Endothelial cell of umbilical vein (primary cell): Measurements from ENCODE around the gene GALNT10. TPM values are rescaled to one million over a fixed set of nuclear protein-coding genes. Genes with fewer than 3 reads are reported as not detected.

Source experiments
- BruUV-seq: library from RNA; stranded (reverse); fragments of 400-500 nt; replicated peaks from 2 replicates; lab custom pipeline; 2021; lab: Mats Ljungman, UMichigan
- CTCF ChIA-PET: fragments of 300-600, 350-600 bp; sonication (Branson Sonifier 250); formaldehyde crosslinking; loops from one replicate; lab custom pipeline; 2021; ENCODE audit warnings: antibody characterized with exemption, inconsistent platforms; lab: Charles Lee
- POLR2A ChIA-PET: fragments of 300-600, 350-600 bp; sonication (Branson Sonifier 250); formaldehyde crosslinking; loops from one replicate; lab custom pipeline; 2021; ENCODE audit warnings: antibody characterized with exemption, inconsistent platforms; lab: Charles Lee
- DNase-seq: peaks from one replicate; pipeline ENCODE4 v3.0.0-alpha.2; 2011; ENCODE audit warnings: low read depth, low spot score
- FAIRE-seq: peaks from 2 replicates; lab custom pipeline; 2011; peaks lifted over from hg19 to GRCh38; lab: Jason Lieb, UNC
- H2AFZ ChIP-seq: 2 replicates; pipeline ENCODE4 v1.6.0; 2012; ENCODE audit warnings: low read depth, low read length, control low read depth, inconsistent platforms
- H3K27ac ChIP-seq: 2 replicates; pipeline ENCODE4 v1.5.1; 2011; ENCODE audit warnings: low read depth, mild to moderate bottlenecking, control low read depth, low read length, moderate library complexity; ENCODE audit not compliant: insufficient read depth
- H3K27me3 ChIP-seq, 2 experiments: 2 replicates each; pipeline versions ENCODE4 v1.6.0 to v1.6.1; 2011; ENCODE audit warnings: low read length in 2 of 2, mixed read lengths in 1 of 2; ENCODE audit not compliant: control insufficient read depth in 2 of 2, insufficient read depth in 2 of 2
- H3K36me3 ChIP-seq, 2 experiments: 2 replicates in 1 of 2; 3 replicates in 1 of 2; pipeline ENCODE4 v1.5.1; 2011; ENCODE audit warnings: low read length in 2 of 2, mild to moderate bottlenecking in 1 of 2, moderate library complexity in 1 of 2; ENCODE audit not compliant: control insufficient read depth in 2 of 2, insufficient read depth in 2 of 2; ENCODE audit errors: extremely low read depth in 1 of 2
- H3K4me1 ChIP-seq: 3 replicates; pipeline ENCODE4 v1.5.1; 2011; ENCODE audit warnings: mild to moderate bottlenecking, low read length; ENCODE audit not compliant: control insufficient read depth, insufficient read depth; ENCODE audit errors: extremely low read depth
- H3K4me2 ChIP-seq: 2 replicates; pipeline ENCODE4 v1.6.1; 2011; ENCODE audit warnings: low read length, control low read depth, mixed read lengths; ENCODE audit not compliant: insufficient read depth
- H3K4me3 ChIP-seq, 3 experiments: fragments of 200-600 bp in 1 of 3; sonication (generic), shearing (Covaris generic) in 1 of 3; replicated peaks in 1 of 3; 2 replicates each; pipeline ENCODE4 v1.5.1; 2011 to 2016; ENCODE audit warnings: control low read depth in 3 of 3, low read length in 3 of 3, mild to moderate bottlenecking in 2 of 3, inconsistent platforms in 1 of 3, low read depth in 1 of 3, moderate library complexity in 1 of 3; ENCODE audit not compliant: insufficient read depth in 1 of 3
- H3K79me2 ChIP-seq: 2 replicates; pipeline ENCODE4 v1.6.0; 2012; ENCODE audit warnings: low read length, inconsistent platforms; ENCODE audit not compliant: control insufficient read depth, insufficient read depth
- H3K9ac ChIP-seq: replicated peaks from 2 replicates; pipeline ENCODE3; 2011; ENCODE audit warnings: low read length, control low read depth; ENCODE audit not compliant: insufficient read depth; ENCODE audit errors: extremely low read depth
- H3K9me1 ChIP-seq: replicated peaks from 3 replicates; pipeline ENCODE4 v1.6.0; 2011; ENCODE audit warnings: mild to moderate bottlenecking, low read length; ENCODE audit not compliant: control insufficient read depth, insufficient read depth; ENCODE audit errors: extremely low read depth
- H3K9me3 ChIP-seq: replicated peaks from 2 replicates; pipeline ENCODE4 v1.5.1; 2012; ENCODE audit warnings: low read length, inconsistent platforms; ENCODE audit not compliant: control insufficient read depth, insufficient read depth
- H4K20me1 ChIP-seq: replicated peaks from 2 replicates; pipeline ENCODE3; 2011; ENCODE audit warnings: mild to moderate bottlenecking, low read length; ENCODE audit not compliant: control insufficient read depth, insufficient read depth; ENCODE audit errors: extremely low read depth
- CTCF ChIP-seq, 2 donors: IDR thresholded peaks; 1 replicate in 1 of 2; 2 replicates in 1 of 2; pipeline ENCODE4 v1.5.1; 2011; ENCODE audit warnings: low read length in 2 of 2, mild to moderate bottlenecking in 2 of 2, moderate library complexity in 2 of 2, control low read depth in 1 of 2, inconsistent platforms in 1 of 2, low read depth in 1 of 2; ENCODE audit not compliant: insufficient read depth in 1 of 2; ENCODE audit errors: extremely low read depth in 1 of 2
- EZH2 ChIP-seq: IDR thresholded peaks from 2 replicates; pipeline ENCODE4 v1.6.1; 2012; ENCODE audit warnings: borderline replicate concordance, low read depth, mild to moderate bottlenecking, moderate library complexity, low read length, inconsistent platforms; ENCODE audit not compliant: severe bottlenecking
- FOS ChIP-seq: IDR thresholded peaks from 2 replicates; pipeline ENCODE4 v1.6.1; 2011; ENCODE audit warnings: mild to moderate bottlenecking, low read length, moderate library complexity, borderline replicate concordance; ENCODE audit not compliant: insufficient read depth
- GATA2 ChIP-seq: IDR thresholded peaks from 2 replicates; pipeline ENCODE4 v1.7.0; 2011; ENCODE audit warnings: low read depth, mild to moderate bottlenecking, moderate library complexity, mixed read lengths, low read length; ENCODE audit not compliant: insufficient read length, insufficient read depth
- JUN ChIP-seq: IDR thresholded peaks from 2 replicates; pipeline ENCODE4 v1.6.1; 2011; ENCODE audit warnings: borderline replicate concordance, low read depth; ENCODE audit not compliant: insufficient read length, insufficient read depth
- MYC ChIP-seq: IDR thresholded peaks from one replicate; pipeline ENCODE4 v1.6.1; 2011; ENCODE audit warnings: mild to moderate bottlenecking, low read depth, low read length
- POLR2A ChIP-seq: IDR thresholded peaks from 2 replicates; pipeline ENCODE4 v1.6.1; 2012; ENCODE audit warnings: low read depth, mild to moderate bottlenecking, control low read depth, low read length
- POLR2AphosphoS5 ChIP-seq: IDR thresholded peaks from 2 replicates; pipeline ENCODE4 v1.6.1; 2012; ENCODE audit warnings: low read depth, mild to moderate bottlenecking, control low read depth, low read length, moderate library complexity; ENCODE audit not compliant: insufficient read depth
- dilution Hi-C: fragments of 300-500 bp; cut with MboI; formaldehyde crosslinking; loops from one replicate; pipeline ENCODE4 v1.15.0; 2019; ENCODE audit warnings: low sequenced_read_pairs; ENCODE audit not compliant: extremely low pct_ligation_motif_present
- intact Hi-C: fragments of 100-400 bp; cut with micrococcal nuclease; formaldehyde crosslinking; loops from one replicate; pipeline ENCODE4 v1.10.0; 2022
- polyA plus RNA-seq, 4 experiments: library from polyadenylated mRNA; depleted of rRNA in 3 of 4; stranded (reverse) in 3 of 4; unstranded in 1 of 4; fragments of >200 nt; gene quantifications; 2 replicates each; pipeline versions ENCODE4 v1.2.1 to v1.2.3, GENCODE V29; 2011 to 2012; ENCODE audit warnings: missing spikeins in 1 of 4
- total RNA-seq: library from RNA; stranded (reverse); gene quantifications from 2 replicates; pipeline ENCODE4 v1.2.3, GENCODE V29; 2021
- TF ChIP-seq, protein P1 (sequence below): IDR thresholded peaks from 2 replicates; pipeline ENCODE4 v1.6.1; 2011; ENCODE audit not compliant: insufficient read depth, insufficient read length

The GALNT10 gene
- total and polyA plus RNA-seq, 2 donors (not counting 3 experiments of a cell fraction or from before 2014, with no cell fraction given): 70.2 to 77.6 TPM

DNA sequence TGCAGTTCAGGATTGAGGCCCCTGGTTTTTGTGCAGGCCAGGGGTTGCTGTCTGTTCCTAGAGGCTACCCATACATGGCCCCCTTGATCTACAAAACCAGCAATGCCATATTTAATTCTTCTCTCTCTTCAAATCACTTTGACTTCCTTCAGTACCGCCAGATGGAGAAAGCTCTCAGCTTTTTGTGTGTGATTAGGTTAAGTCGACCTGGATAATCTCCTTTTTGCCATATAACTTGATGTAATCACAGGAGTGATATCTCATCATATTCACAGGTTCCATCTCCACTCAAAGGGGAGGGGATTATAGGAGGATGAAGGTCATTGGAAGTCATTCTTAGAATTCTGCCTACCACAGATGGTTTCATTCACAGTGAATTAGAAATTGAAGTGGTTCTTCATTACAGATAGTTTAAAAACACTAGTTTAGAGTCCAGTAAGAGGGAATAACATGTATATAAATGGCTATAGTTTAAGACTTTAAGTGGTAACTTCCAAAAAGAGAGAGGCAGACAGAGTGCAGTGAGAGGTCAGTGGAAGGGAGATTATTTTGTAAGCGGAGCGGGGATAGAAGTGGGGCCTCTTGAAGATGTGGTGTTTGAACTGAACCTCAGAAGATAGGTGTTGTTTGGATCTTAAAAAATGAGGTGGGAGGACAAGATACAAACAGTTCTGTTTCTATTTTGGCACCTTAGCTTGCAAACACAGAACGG is 85.9 kb downstream of the GALNT10 start:
- Histone ChIP-seq H4K20me1 (no peaks in the 10 kb centered on the region), H3K4me2 (no peak overlapping the region), H3K79me2 (no peaks in the 10 kb centered on the region), H2AFZ (no peak overlapping the region), H3K9me1 (no peaks in the 10 kb centered on the region), H3K36me3 (no peaks in the 10 kb centered on the region), H3K9me3 (no peaks in the 10 kb centered on the region), H3K9ac (no peak overlapping the region), H3K4me3 (no peak overlapping the region), H3K4me1 (no peaks in the 10 kb centered on the region), H3K27ac (no peak overlapping the region), H3K27me3 (no peaks in the 10 kb centered on the region)
- POLR2A ChIA-PET: no interaction called here
- FAIRE-seq: no peak
- DNase-seq: no peak
- dilution Hi-C loops: no loop called here
- TF ChIP-seq POLR2AphosphoS5 (no peak), MYC (no peak), EZH2 (no peak), CTCF (IDR thresholded peaks at IDR 0.05; ENCODE audit: extremely low read depth in 1 of 2, insufficient read depth in 1 of 2, low read depth in 1 of 2, low read length in 2 of 2) (no peak), POLR2A (no peak), JUN (no peak), GATA2 (no peak), FOS (no peak)
- TF ChIP-seq, protein P1, sequence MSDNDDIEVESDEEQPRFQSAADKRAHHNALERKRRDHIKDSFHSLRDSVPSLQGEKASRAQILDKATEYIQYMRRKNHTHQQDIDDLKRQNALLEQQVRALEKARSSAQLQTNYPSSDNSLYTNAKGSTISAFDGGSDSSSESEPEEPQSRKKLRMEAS: no peak
- BruUV-seq: no TSS peak
- CTCF ChIA-PET: no interaction called here
- intact Hi-C loops: no loop called here
